Activated CD8-positive, alpha-beta T cell treated with anti-CD3 and anti-CD28 coated beads, Interleukin-2, amount 10 ng/mL, durations not matched to agents 7 days and 5 days (primary cell): ENCODE measurements around the gene AK3. TPM values are rescaled to one million over a fixed set of nuclear protein-coding genes. Genes with fewer than 3 reads are reported as not detected.

Experiments
- ATAC-seq: fragments of 150-1000 bp; cut with Tn5 transposase; one replicate; pipeline ENCODE4 v1.10.0; 2021; ENCODE audit warnings: moderate library complexity
- CTCF ChIA-PET: fragments of 350-600 bp; sonication (Branson Sonifier 250); formaldehyde crosslinking; loops from one replicate; lab custom pipeline; 2021; ENCODE audit warnings: antibody characterized with exemption; lab: Charles Lee
- POLR2A ChIA-PET: fragments of 350-600 bp; sonication (Branson Sonifier 250); formaldehyde crosslinking; loops from one replicate; lab custom pipeline; 2021; ENCODE audit warnings: antibody characterized with exemption; lab: Charles Lee
- DNase-seq: peaks from one replicate; pipeline ENCODE4 v3.0.0-alpha.2; 2020
- H3K27ac Mint-ChIP-seq: one replicate; pipeline ENCODE4 v1.8.0; 2021; ENCODE audit warnings: mild to moderate bottlenecking, mixed read lengths
- H3K27me3 Mint-ChIP-seq: one replicate; pipeline ENCODE4 v1.8.0; 2021; ENCODE audit warnings: low read depth, mixed read lengths
- H3K36me3 Mint-ChIP-seq: one replicate; pipeline ENCODE4 v1.8.0; 2021; ENCODE audit warnings: low read depth, mixed read lengths
- H3K4me1 Mint-ChIP-seq: one replicate; pipeline ENCODE4 v1.8.0; 2021; ENCODE audit warnings: low read depth, mixed read lengths
- H3K4me3 Mint-ChIP-seq: one replicate; pipeline ENCODE4 v1.8.0; 2021; ENCODE audit warnings: mild to moderate bottlenecking, mixed read lengths
- H3K9me3 Mint-ChIP-seq: one replicate; pipeline ENCODE4 v1.8.0; 2022; ENCODE audit warnings: mixed read lengths; ENCODE audit not compliant: insufficient read depth
- total RNA-seq, 2 experiments: library from RNA; stranded (reverse); gene quantifications; one replicate each; pipeline ENCODE4 v1.2.3, GENCODE V29; 2021

The AK3 gene
- total RNA-seq, 2 experiments from 2014 or later: 34.8 to 35.4 TPM

GRCh38 chr9:4727593-4727992 is 13.4 kb downstream of the AK3 start:
- H3K27me3 Mint-ChIP-seq: no peaks in the 10 kb centered on the region
- peaks cover 18% of the 10 kb centered on the region for H3K4me1 Mint-ChIP-seq
- H3K27ac Mint-ChIP-seq: no peak overlapping the region
- H3K4me3 Mint-ChIP-seq: no peak overlapping the region
- ChIA-PET CTCF (interaction anchor here (1.1 kb wide), 1 partner anchor 13 kb away, joined by 5 read pairs; the partner anchor contains the start of gene AK3), POLR2A (interaction anchor here (1.0 to 2.6 kb wide), 2 partner anchors 13 to 64 kb away, joined by 3 to 14 read pairs; partner anchors contain the start of gene AK3)
- ATAC-seq (no peak), DNase-seq (no peak)
- no peaks in the 10 kb centered on the region for H3K9me3 Mint-ChIP-seq
- peaks cover 36% of the 10 kb centered on the region for H3K36me3 Mint-ChIP-seq

GRCh38 chr9:4725706-4726442 is 15.1 kb downstream of the AK3 start:
- Mint-ChIP-seq H3K27me3 (no peaks in the 10 kb centered on the region), H3K9me3 (no peaks in the 10 kb centered on the region), H3K36me3 (peaks cover 45% of the 10 kb centered on the region), H3K27ac (no peak overlapping the region), H3K4me1 (peaks cover 18% of the 10 kb centered on the region), H3K4me3 (no peak overlapping the region)
- ChIA-PET CTCF (no interaction called here), POLR2A (interaction anchor here (2.6 kb wide), 1 partner anchor 15 kb away, joined by 14 read pairs; the partner anchor contains the start of gene AK3)
- ATAC-seq (no peak), DNase-seq (no peak)

- Mint-ChIP-seq H3K4me3 (no peak overlapping the region), H3K4me1 (peaks cover 14% of the 10 kb centered on the region), H3K9me3 (no peaks in the 10 kb centered on the region), H3K27me3 (no peaks in the 10 kb centered on the region), H3K36me3 (peaks cover 60% of the 10 kb centered on the region), H3K27ac (no peak overlapping the region)
- ChIA-PET CTCF (no interaction called here), POLR2A (no interaction called here)
- no peak for ATAC-seq
- DNase-seq: no peak
Observed at GRCh38 chr9:4721736-4722135, 19.3 kb downstream of the AK3 start.

- ChIA-PET POLR2A (no interaction called here), CTCF (no interaction called here)
- Mint-ChIP-seq H3K36me3 (peaks cover 55% of the 10 kb centered on the region), H3K27ac (no peak overlapping the region), H3K4me1 (no peaks in the 10 kb centered on the region), H3K27me3 (no peaks in the 10 kb centered on the region), H3K9me3 (no peaks in the 10 kb centered on the region), H3K4me3 (no peak overlapping the region)
- ATAC-seq (no peak), DNase-seq (no peak)
Observed at GRCh38 chr9:4718911-4719310, 22.1 kb downstream of the AK3 start.

- POLR2A ChIA-PET: no interaction called here
- Mint-ChIP-seq H3K4me1 (no peaks in the 10 kb centered on the region), H3K9me3 (no peaks in the 10 kb centered on the region), H3K36me3 (peaks cover 59% of the 10 kb centered on the region), H3K27ac (no peak overlapping the region), H3K27me3 (no peaks in the 10 kb centered on the region), H3K4me3 (no peak overlapping the region)
- DNase-seq: no peak
- CTCF ChIA-PET: interaction anchor here (0.7 kb wide), 1 partner anchor 23 kb away, joined by 3 read pairs; the partner anchor contains the start of gene AK3
- ATAC-seq: no peak
Observed at GRCh38 chr9:4717815-4718214, 23.2 kb downstream of the AK3 start.

- H3K36me3 Mint-ChIP-seq: peaks cover 54% of the 10 kb centered on the region
- H3K4me3 Mint-ChIP-seq: no peak overlapping the region
- ChIA-PET CTCF (no interaction called here), POLR2A (interaction anchor here (1.1 kb wide), 1 partner anchor 24 kb away, joined by 4 read pairs; no protein-coding TSS in a partner anchor)
- no peaks in the 10 kb centered on the region for H3K27me3 Mint-ChIP-seq
- H3K27ac Mint-ChIP-seq: no peak overlapping the region
- H3K9me3 Mint-ChIP-seq: no peaks in the 10 kb centered on the region
- ATAC-seq: no peak
- no peak for DNase-seq
- H3K4me1 Mint-ChIP-seq: no peaks in the 10 kb centered on the region
Observed at GRCh38 chr9:4716163-4716562, 24.8 kb downstream of the AK3 start.

- ATAC-seq: no peak
Observed at GRCh38 chr9:4714266-4715016, 26.6 kb downstream of the AK3 start.

GRCh38 chr9:4713849-4714248 is 27.2 kb downstream of the AK3 start:
- POLR2A ChIA-PET: no interaction called here
- H3K27ac Mint-ChIP-seq: no peak overlapping the region
- DNase-seq: no peak
- H3K4me3 Mint-ChIP-seq: no peak overlapping the region
- CTCF ChIA-PET: interaction anchor here (0.9 kb wide), 1 partner anchor 45 kb away, joined by 3 read pairs; no protein-coding TSS in a partner anchor
- H3K36me3 Mint-ChIP-seq: peaks cover 56% of the 10 kb centered on the region
- H3K4me1 Mint-ChIP-seq: no peaks in the 10 kb centered on the region
- no peaks in the 10 kb centered on the region for H3K27me3 Mint-ChIP-seq
- ATAC-seq: no peak
- no peaks in the 10 kb centered on the region for H3K9me3 Mint-ChIP-seq

More at GRCh38 chr9:4714266-4715016, 26.6 kb downstream of the AK3 start:
- H3K36me3 Mint-ChIP-seq: peaks cover 55% of the 10 kb centered on the region
- ChIA-PET CTCF (interaction anchor here (0.7 kb wide), 1 partner anchor 36 kb away, joined by 3 read pairs; no protein-coding TSS in a partner anchor), POLR2A (no interaction called here)
- DNase-seq: no peak
- no peaks in the 10 kb centered on the region for H3K27me3 Mint-ChIP-seq
- H3K4me1 Mint-ChIP-seq: no peaks in the 10 kb centered on the region
- no peak overlapping the region for H3K27ac Mint-ChIP-seq
- no peaks in the 10 kb centered on the region for H3K9me3 Mint-ChIP-seq
- no peak overlapping the region for H3K4me3 Mint-ChIP-seq

- ChIA-PET CTCF (no interaction called here), POLR2A (no interaction called here)
- H3K27ac Mint-ChIP-seq: no peak overlapping the region
- H3K27me3 Mint-ChIP-seq: no peaks in the 10 kb centered on the region
- H3K4me1 Mint-ChIP-seq: peaks cover 7% of the 10 kb centered on the region
- peaks cover 52% of the 10 kb centered on the region for H3K36me3 Mint-ChIP-seq
- no peak for DNase-seq
- no peak overlapping the region for H3K4me3 Mint-ChIP-seq
- ATAC-seq: no peak
- no peaks in the 10 kb centered on the region for H3K9me3 Mint-ChIP-seq
Observed at GRCh38 chr9:4709380-4709779, 31.6 kb downstream of the AK3 start.

- no peaks in the 10 kb centered on the region for H3K27me3 Mint-ChIP-seq
- H3K4me3 Mint-ChIP-seq: no peak overlapping the region
- H3K9me3 Mint-ChIP-seq: no peaks in the 10 kb centered on the region
- ATAC-seq: no peak
- no peak overlapping the region for H3K27ac Mint-ChIP-seq
- peaks cover 56% of the 10 kb centered on the region for H3K36me3 Mint-ChIP-seq
- ChIA-PET POLR2A (no interaction called here), CTCF (interaction anchor here (0.7 to 1.4 kb wide), 2 partner anchors 33 to 401 kb away, joined by 3 to 6 read pairs; no protein-coding TSS in a partner anchor)
- H3K4me1 Mint-ChIP-seq: peaks cover 7% of the 10 kb centered on the region
- DNase-seq: no peak
Observed at GRCh38 chr9:4706971-4707622, 33.9 kb downstream of the AK3 start.

GRCh38 chr9:4706021-4706420 is 35.0 kb downstream of the AK3 start:
- Mint-ChIP-seq H3K9me3 (no peaks in the 10 kb centered on the region), H3K27ac (no peak overlapping the region), H3K4me1 (peaks cover 7% of the 10 kb centered on the region), H3K4me3 (no peak overlapping the region), H3K27me3 (no peaks in the 10 kb centered on the region), H3K36me3 (peaks cover 63% of the 10 kb centered on the region)
- CTCF ChIA-PET: interaction anchor here (0.9 kb wide), 1 partner anchor 21 kb away, joined by 3 read pairs; no protein-coding TSS in a partner anchor
- POLR2A ChIA-PET: no interaction called here
- DNase-seq (no peak), ATAC-seq (no peak)
